Measurements from ENCODE around the gene TAOK1.

Gene TAOK1

GRCh38 chr17:29352146-29352545, 38.0 kb upstream of the TAOK1 start:
- H3K4me1 ChIP-seq (ENCODE audit: control insufficient read depth in 1 of 2, insufficient read depth in 2 of 2, low read length in 2 of 2), result no peaks in the 10 kb centered on the region
- H3K4me3 ChIP-seq (ENCODE audit: low read depth in 1 of 2, low read length in 2 of 2), result no peak overlapping the region
- H3K27ac ChIP-seq (ENCODE audit: low read depth, low read length), result no peak overlapping the region
- no peaks in the 10 kb centered on the region for H3K9me3 ChIP-seq (ENCODE audit: control insufficient read depth in 1 of 2, low read length in 2 of 2)
- no peaks in the 10 kb centered on the region for H3K27me3 ChIP-seq (ENCODE audit: control insufficient read depth in 1 of 2, insufficient read depth in 2 of 2, low read length in 2 of 2)
- no peak overlapping the region for H3K9ac ChIP-seq (ENCODE audit: low read depth in 1 of 2, low read length in 2 of 2)
- no peaks in the 10 kb centered on the region for H3K36me3 ChIP-seq (ENCODE audit: control insufficient read depth in 1 of 2, insufficient read depth in 2 of 2, low read length in 2 of 2)

GRCh38 chr17:29357232-29357631, 32.9 kb upstream of the TAOK1 start:
- no peak overlapping the region for H3K27ac ChIP-seq (ENCODE audit: low read depth, low read length)
- H3K27me3 ChIP-seq (ENCODE audit: control insufficient read depth in 1 of 2, insufficient read depth in 2 of 2, low read length in 2 of 2), result no peaks in the 10 kb centered on the region
- H3K4me3 ChIP-seq (ENCODE audit: low read depth in 1 of 2, low read length in 2 of 2), result no peak overlapping the region

GRCh38 chr17:29357821-29358232, 32.3 kb upstream of the TAOK1 start:
- no peaks in the 10 kb centered on the region for H3K36me3 ChIP-seq (ENCODE audit: control insufficient read depth in 1 of 2, insufficient read depth in 2 of 2, low read length in 2 of 2)
- H3K4me3 ChIP-seq (ENCODE audit: low read depth in 1 of 2, low read length in 2 of 2), result no peak overlapping the region
- no peaks in the 10 kb centered on the region for H3K4me1 ChIP-seq (ENCODE audit: control insufficient read depth in 1 of 2, insufficient read depth in 2 of 2, low read length in 2 of 2)
- H3K27me3 ChIP-seq (ENCODE audit: control insufficient read depth in 1 of 2, insufficient read depth in 2 of 2, low read length in 2 of 2), result no peaks in the 10 kb centered on the region
- no peaks in the 10 kb centered on the region for H3K9me3 ChIP-seq (ENCODE audit: control insufficient read depth in 1 of 2, low read length in 2 of 2)
- no peak overlapping the region for H3K27ac ChIP-seq (ENCODE audit: low read depth, low read length)
- H3K9ac ChIP-seq (ENCODE audit: low read depth in 1 of 2, low read length in 2 of 2), result no peak overlapping the region

More at GRCh38 chr17:29357232-29357631, 32.9 kb upstream of the TAOK1 start:
- Histone ChIP-seq H3K9me3 (ENCODE audit: control insufficient read depth in 1 of 2, low read length in 2 of 2) (no peaks in the 10 kb centered on the region), H3K36me3 (ENCODE audit: control insufficient read depth in 1 of 2, insufficient read depth in 2 of 2, low read length in 2 of 2) (no peaks in the 10 kb centered on the region), H3K9ac (ENCODE audit: low read depth in 1 of 2, low read length in 2 of 2) (no peak overlapping the region), H3K4me1 (ENCODE audit: control insufficient read depth in 1 of 2, insufficient read depth in 2 of 2, low read length in 2 of 2) (no peaks in the 10 kb centered on the region)

- H3K27me3 ChIP-seq (ENCODE audit: control insufficient read depth in 1 of 2, insufficient read depth in 2 of 2, low read length in 2 of 2), result no peaks in the 10 kb centered on the region
Measured at GRCh38 chr17:29358416-29358815, 31.7 kb upstream of the TAOK1 start.

GRCh38 chr17:29359777-29360176, 30.4 kb upstream of the TAOK1 start:
- Histone ChIP-seq H3K4me3 (ENCODE audit: low read depth in 1 of 2, low read length in 2 of 2) (no peak overlapping the region), H3K4me1 (ENCODE audit: control insufficient read depth in 1 of 2, insufficient read depth in 2 of 2, low read length in 2 of 2) (no peaks in the 10 kb centered on the region), H3K36me3 (ENCODE audit: control insufficient read depth in 1 of 2, insufficient read depth in 2 of 2, low read length in 2 of 2) (no peaks in the 10 kb centered on the region), H3K9me3 (ENCODE audit: control insufficient read depth in 1 of 2, low read length in 2 of 2) (no peaks in the 10 kb centered on the region), H3K27me3 (ENCODE audit: control insufficient read depth in 1 of 2, insufficient read depth in 2 of 2, low read length in 2 of 2) (no peaks in the 10 kb centered on the region), H3K27ac (ENCODE audit: low read depth, low read length) (no peak overlapping the region), H3K9ac (ENCODE audit: low read depth in 1 of 2, low read length in 2 of 2) (no peak overlapping the region)

More at GRCh38 chr17:29358416-29358815, 31.7 kb upstream of the TAOK1 start:
- H3K9ac ChIP-seq (ENCODE audit: low read depth in 1 of 2, low read length in 2 of 2), result no peak overlapping the region
- no peaks in the 10 kb centered on the region for H3K9me3 ChIP-seq (ENCODE audit: control insufficient read depth in 1 of 2, low read length in 2 of 2)
- H3K4me1 ChIP-seq (ENCODE audit: control insufficient read depth in 1 of 2, insufficient read depth in 2 of 2, low read length in 2 of 2), result no peaks in the 10 kb centered on the region
- no peaks in the 10 kb centered on the region for H3K36me3 ChIP-seq (ENCODE audit: control insufficient read depth in 1 of 2, insufficient read depth in 2 of 2, low read length in 2 of 2)
- no peak overlapping the region for H3K27ac ChIP-seq (ENCODE audit: low read depth, low read length)
- H3K4me3 ChIP-seq (ENCODE audit: low read depth in 1 of 2, low read length in 2 of 2), result no peak overlapping the region

- H3K9ac ChIP-seq (ENCODE audit: low read depth in 1 of 2, low read length in 2 of 2), result no peak overlapping the region
- H3K27ac ChIP-seq (ENCODE audit: low read depth, low read length), result no peak overlapping the region
- no peaks in the 10 kb centered on the region for H3K36me3 ChIP-seq (ENCODE audit: control insufficient read depth in 1 of 2, insufficient read depth in 2 of 2, low read length in 2 of 2)
- H3K27me3 ChIP-seq (ENCODE audit: control insufficient read depth in 1 of 2, insufficient read depth in 2 of 2, low read length in 2 of 2), result no peaks in the 10 kb centered on the region
- no peaks in the 10 kb centered on the region for H3K4me1 ChIP-seq (ENCODE audit: control insufficient read depth in 1 of 2, insufficient read depth in 2 of 2, low read length in 2 of 2)
- H3K4me3 ChIP-seq (ENCODE audit: low read depth in 1 of 2, low read length in 2 of 2), result no peak overlapping the region
- H3K9me3 ChIP-seq (ENCODE audit: control insufficient read depth in 1 of 2, low read length in 2 of 2), result no peaks in the 10 kb centered on the region
Measured at GRCh38 chr17:29363716-29364115, 26.4 kb upstream of the TAOK1 start.

- Histone ChIP-seq H3K9ac (ENCODE audit: low read depth in 1 of 2, low read length in 2 of 2) (no peak overlapping the region), H3K4me3 (ENCODE audit: low read depth in 1 of 2, low read length in 2 of 2) (no peak overlapping the region), H3K27ac (ENCODE audit: low read depth, low read length) (no peak overlapping the region), H3K4me1 (ENCODE audit: control insufficient read depth in 1 of 2, insufficient read depth in 2 of 2, low read length in 2 of 2) (no peaks in the 10 kb centered on the region), H3K36me3 (ENCODE audit: control insufficient read depth in 1 of 2, insufficient read depth in 2 of 2, low read length in 2 of 2) (no peaks in the 10 kb centered on the region), H3K27me3 (ENCODE audit: control insufficient read depth in 1 of 2, insufficient read depth in 2 of 2, low read length in 2 of 2) (no peaks in the 10 kb centered on the region), H3K9me3 (ENCODE audit: control insufficient read depth in 1 of 2, low read length in 2 of 2) (no peaks in the 10 kb centered on the region)
Measured at GRCh38 chr17:29364691-29365090, 25.5 kb upstream of the TAOK1 start.

GRCh38 chr17:29368161-29368560, 22.0 kb upstream of the TAOK1 start:
- no peaks in the 10 kb centered on the region for H3K4me1 ChIP-seq (ENCODE audit: control insufficient read depth in 1 of 2, insufficient read depth in 2 of 2, low read length in 2 of 2)
- H3K27me3 ChIP-seq (ENCODE audit: control insufficient read depth in 1 of 2, insufficient read depth in 2 of 2, low read length in 2 of 2), result no peaks in the 10 kb centered on the region
- no peak overlapping the region for H3K27ac ChIP-seq (ENCODE audit: low read depth, low read length)
- no peaks in the 10 kb centered on the region for H3K9me3 ChIP-seq (ENCODE audit: control insufficient read depth in 1 of 2, low read length in 2 of 2)
- no peak overlapping the region for H3K4me3 ChIP-seq (ENCODE audit: low read depth in 1 of 2, low read length in 2 of 2)
- no peak overlapping the region for H3K9ac ChIP-seq (ENCODE audit: low read depth in 1 of 2, low read length in 2 of 2)
- no peaks in the 10 kb centered on the region for H3K36me3 ChIP-seq (ENCODE audit: control insufficient read depth in 1 of 2, insufficient read depth in 2 of 2, low read length in 2 of 2)

GRCh38 chr17:29368926-29369325, 21.2 kb upstream of the TAOK1 start:
- Histone ChIP-seq H3K9me3 (ENCODE audit: control insufficient read depth in 1 of 2, low read length in 2 of 2) (no peaks in the 10 kb centered on the region), H3K27me3 (ENCODE audit: control insufficient read depth in 1 of 2, insufficient read depth in 2 of 2, low read length in 2 of 2) (no peaks in the 10 kb centered on the region), H3K9ac (ENCODE audit: low read depth in 1 of 2, low read length in 2 of 2) (no peak overlapping the region), H3K4me3 (ENCODE audit: low read depth in 1 of 2, low read length in 2 of 2) (no peak overlapping the region), H3K36me3 (ENCODE audit: control insufficient read depth in 1 of 2, insufficient read depth in 2 of 2, low read length in 2 of 2) (no peaks in the 10 kb centered on the region), H3K4me1 (ENCODE audit: control insufficient read depth in 1 of 2, insufficient read depth in 2 of 2, low read length in 2 of 2) (no peaks in the 10 kb centered on the region), H3K27ac (ENCODE audit: low read depth, low read length) (no peak overlapping the region)

- Histone ChIP-seq H3K9ac (ENCODE audit: low read depth in 1 of 2, low read length in 2 of 2) (no peak overlapping the region), H3K4me3 (ENCODE audit: low read depth in 1 of 2, low read length in 2 of 2) (peak overlapping the region; percentile 28 to 31), H3K27ac (ENCODE audit: low read depth, low read length) (no peak overlapping the region), H3K9me3 (ENCODE audit: control insufficient read depth in 1 of 2, low read length in 2 of 2) (no peaks in the 10 kb centered on the region), H3K4me1 (ENCODE audit: control insufficient read depth in 1 of 2, insufficient read depth in 2 of 2, low read length in 2 of 2) (no peaks in the 10 kb centered on the region), H3K27me3 (ENCODE audit: control insufficient read depth in 1 of 2, insufficient read depth in 2 of 2, low read length in 2 of 2) (no peaks in the 10 kb centered on the region), H3K36me3 (ENCODE audit: control insufficient read depth in 1 of 2, insufficient read depth in 2 of 2, low read length in 2 of 2) (no peaks in the 10 kb centered on the region)
Measured at GRCh38 chr17:29369831-29370735, 20.1 kb upstream of the TAOK1 start.

All from duodenal mucosa (tissue), 2 donors.